MV-4-11 (cell line): ENCODE data around the gene IFITM1.

Source experiments
- DNase-seq: peaks from one replicate; lab custom pipeline; 2025; lab: John Stamatoyannopoulos, UW

The IFITM1 gene

DNA sequence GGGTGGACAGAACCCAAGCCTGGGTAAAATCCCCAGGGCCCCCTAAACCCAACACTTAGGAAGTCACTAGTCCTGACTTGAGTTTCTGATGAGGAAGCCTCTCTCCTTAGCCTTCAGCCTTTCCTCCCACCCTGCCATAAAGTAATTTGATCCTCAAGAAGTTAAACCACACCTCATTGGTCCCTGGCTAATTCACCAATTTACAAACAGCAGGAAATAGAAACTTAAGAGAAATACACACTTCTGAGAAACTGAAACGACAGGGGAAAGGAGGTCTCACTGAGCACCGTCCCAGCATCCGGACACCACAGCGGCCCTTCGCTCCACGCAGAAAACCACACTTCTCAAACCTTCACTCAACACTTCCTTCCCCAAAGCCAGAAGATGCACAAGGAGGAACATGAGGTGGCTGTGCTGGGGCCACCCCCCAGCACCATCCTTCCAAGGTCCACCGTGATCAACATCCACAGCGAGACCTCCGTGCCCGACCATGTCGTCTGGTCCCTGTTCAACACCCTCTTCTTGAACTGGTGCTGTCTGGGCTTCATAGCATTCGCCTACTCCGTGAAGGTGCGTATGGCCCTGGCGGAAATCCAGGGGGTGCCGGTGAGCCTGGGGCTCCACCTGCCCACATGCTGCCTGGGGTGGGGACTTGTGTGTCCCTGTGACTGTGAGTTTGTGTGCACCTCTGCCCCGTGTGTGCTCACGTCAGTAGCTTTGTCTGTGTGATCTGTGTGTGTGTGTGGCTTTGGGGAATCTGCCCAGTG, at the start of gene IFITM1:
Gene IFITM1 (plus strand): TSS at position 254 of the 767 bp plus-strand sequence. CDS start 131 bp downstream, at position 385.
- peak; percentile 89 for DNase-seq

- DNase-seq = peak; percentile 41
These were observed 47.0 kb upstream of the IFITM1 start for GRCh38 chr11:266676-267439.

GRCh38 chr11:267491-267994, 46.3 kb upstream of the IFITM1 start:
- DNase-seq = peak; percentile 48

GRCh38 chr11:268716-269145, 45.1 kb upstream of the IFITM1 start:
- peak; percentile 95 for DNase-seq

DNA sequence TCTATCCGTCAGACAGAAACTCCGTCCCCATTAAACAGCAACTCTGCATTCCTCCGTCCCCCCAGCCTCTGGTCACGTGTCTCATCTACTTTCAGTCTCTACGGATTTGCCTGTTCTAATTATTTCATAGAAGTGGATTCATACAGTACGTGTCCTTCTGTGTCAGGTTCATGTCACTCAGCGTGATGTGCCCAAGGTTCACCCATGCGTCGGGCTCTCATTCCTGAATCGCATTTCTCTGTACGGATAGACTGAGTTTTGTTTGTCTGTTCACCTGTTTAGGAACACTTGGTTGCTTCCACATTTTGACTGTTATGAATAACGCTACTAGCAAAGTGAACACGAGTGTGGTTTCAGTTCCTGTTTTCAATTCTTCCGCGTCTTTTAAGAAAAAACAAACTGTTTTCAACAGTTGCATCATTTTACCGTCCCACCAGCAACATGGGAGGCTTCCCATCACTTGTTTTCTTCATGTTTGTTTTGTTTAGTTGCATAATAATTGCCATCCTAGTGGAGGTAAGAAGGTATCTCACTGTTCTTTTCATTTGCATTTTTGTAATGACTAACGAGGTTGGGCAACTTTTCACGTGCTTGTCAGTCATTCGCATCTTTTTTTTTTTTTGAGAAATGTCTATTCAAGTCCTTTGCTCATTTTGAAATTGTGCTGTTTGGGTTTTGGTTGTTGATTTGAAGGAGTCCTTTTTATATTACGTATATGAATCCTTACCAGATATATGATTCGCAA, 44.5 kb upstream of the IFITM1 start:
- peak; percentile 98 for DNase-seq

GRCh38 chr11:270451-271318, 43.2 kb upstream of the IFITM1 start:
- no peak for DNase-seq

- DNase-seq = no peak
These were observed 42.5 kb upstream of the IFITM1 start for GRCh38 chr11:271319-271715.

DNA sequence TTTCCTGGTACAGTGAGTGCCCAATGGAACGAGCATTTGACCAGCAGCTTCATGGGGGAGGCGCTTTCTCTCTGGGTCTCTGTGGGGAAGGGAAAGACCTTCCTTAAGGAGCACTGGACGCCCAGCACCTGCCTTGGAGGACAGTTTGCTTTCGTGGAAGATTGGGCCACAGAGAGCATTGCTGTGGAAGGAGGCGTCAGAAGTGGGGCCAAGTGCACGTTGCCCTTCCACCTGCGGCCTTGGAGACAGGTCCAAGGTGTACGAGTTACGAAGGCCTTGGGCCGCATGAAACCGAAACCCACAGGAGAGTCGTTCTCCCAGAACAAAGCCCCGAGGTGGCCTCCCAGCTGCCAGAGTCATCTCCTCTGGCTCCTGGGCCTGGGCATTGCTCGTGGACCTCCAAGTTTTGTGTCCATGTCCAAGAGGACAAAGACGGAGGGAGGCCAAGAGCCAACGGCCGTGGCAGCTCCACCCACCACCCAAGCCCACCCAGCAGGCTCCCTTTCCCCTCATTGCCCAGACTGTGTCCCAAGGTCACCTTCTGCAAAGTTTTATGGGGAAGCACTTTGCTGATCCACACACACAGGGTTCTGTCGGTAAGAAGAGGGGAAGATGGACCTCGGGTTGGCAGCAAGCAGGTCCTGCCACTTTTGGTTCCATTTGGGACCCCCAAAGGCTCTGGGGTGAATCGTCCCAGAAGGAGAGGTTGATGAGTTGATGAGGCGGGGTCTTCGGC, 41.5 kb upstream of the IFITM1 start:
- DNase-seq = no peak

DNA sequence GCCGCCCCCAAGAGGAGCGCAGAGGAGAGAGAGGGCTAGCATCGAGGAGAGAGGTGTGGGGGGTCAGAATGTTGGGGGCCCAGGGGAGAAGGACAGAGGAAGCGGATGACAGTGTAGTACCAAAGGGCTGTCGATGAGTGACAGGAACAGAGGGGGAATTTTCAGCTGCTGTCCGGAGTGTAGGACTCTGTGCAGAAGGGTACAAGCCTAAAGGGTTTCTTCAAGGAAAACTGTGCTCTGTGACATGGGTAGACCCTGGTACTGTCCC, 41.0 kb upstream of the IFITM1 start:
- no peak for DNase-seq

- no peak for DNase-seq
These were observed 37.6 kb upstream of the IFITM1 start for GRCh38 chr11:276219-276618.

GRCh38 chr11:278001-278951, 35.6 kb upstream of the IFITM1 start, which contains the start of gene NLRP6:
TSS of gene NLRP6 (plus strand) at chr11:278407. CDS start at chr11:278570, 163 bp downstream.
- DNase-seq = no peak

DNA sequence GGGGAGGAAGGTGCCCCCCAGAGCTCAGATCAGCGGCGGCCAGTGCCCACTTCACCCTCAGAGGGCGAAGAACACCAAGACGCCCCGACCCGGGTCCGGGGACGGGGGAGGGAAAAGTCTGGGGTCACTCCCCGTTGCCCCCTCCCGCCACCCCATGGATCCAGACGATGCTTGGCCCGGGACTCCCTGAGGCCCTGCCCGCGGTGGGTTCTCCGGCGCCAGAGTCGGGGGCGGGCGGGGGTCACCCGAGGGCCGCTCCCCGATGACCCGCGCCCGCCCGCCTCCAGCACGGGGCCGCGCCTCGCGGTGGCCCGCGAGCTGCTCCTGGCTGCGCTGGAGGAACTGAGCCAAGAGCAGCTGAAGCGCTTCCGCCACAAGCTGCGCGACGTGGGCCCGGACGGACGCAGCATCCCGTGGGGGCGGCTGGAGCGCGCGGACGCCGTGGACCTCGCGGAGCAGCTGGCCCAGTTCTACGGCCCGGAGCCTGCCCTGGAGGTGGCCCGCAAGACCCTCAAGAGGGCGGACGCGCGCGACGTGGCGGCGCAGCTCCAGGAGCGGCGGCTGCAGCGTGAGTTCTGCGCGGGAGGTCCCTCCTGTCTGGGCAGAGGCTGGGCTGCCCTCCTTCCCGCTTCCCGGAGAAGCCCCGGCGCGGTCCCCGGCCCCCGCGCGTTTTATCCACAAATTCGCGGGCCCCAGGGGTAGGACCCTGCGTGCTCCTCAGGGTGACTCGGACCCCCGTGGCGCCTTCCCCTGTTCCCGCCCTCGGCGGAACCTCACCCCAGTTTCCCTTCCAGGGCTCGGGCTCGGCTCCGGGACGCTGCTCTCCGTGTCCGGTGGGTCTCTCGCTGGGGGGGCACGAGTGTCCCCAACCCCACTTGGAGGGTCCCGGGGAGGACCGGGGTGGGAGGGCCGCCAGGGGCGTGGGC, 34.5 kb upstream of the IFITM1 start:
- peak; percentile 30 for DNase-seq

- peak; percentile 54 for DNase-seq
These were observed 33.7 kb upstream of the IFITM1 start for GRCh38 chr11:279966-280705.

- DNase-seq = no peak
These were observed 32.9 kb upstream of the IFITM1 start for GRCh38 chr11:280706-281485.

GRCh38 chr11:281486-282161, 32.2 kb upstream of the IFITM1 start:
- DNase-seq = no peak

GRCh38 chr11:282171-282570, 31.7 kb upstream of the IFITM1 start:
- DNase-seq = no peak
